Kidney tubule cell (primary cell): Measurements from ENCODE around the gene TUBA1C.
"Not testable (repeated sequence)": the region's sequence is repeated elsewhere in the genome, so short reads cannot be mapped to it uniquely, and the experiment has no call there.

ENCODE experiments used
- DNase-seq: peaks from one replicate; pipeline ENCODE4 v3.0.0-alpha.2; 2018; ENCODE audit warnings: low spot score

Gene TUBA1C

DNA sequence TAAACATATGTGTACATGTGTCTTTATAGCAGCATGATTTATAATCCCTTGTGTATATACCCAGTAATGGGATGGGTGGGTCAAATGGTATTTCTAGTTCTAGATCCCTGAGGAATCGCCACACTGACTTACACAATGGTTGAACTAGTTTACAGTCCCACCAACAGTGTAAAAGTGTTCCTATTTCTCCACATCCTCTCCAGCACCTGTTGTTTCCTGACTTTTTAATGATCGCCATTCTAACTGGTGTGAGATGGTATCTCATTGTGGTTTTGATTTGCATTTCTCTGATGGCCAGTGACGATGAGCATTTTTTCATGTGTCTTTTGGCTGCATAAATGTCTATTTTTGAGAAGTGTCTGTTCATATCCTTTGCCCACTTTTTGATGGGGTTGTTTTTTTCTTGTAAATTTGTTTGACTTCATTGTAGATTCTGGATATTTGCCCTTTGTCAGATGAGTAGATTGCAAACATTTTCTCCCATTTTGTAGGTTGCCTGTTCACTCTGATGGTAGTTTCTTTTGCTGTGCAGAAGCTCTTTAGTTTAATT lies 45.6 kb downstream of the TUBA1C start:
- DNase-seq: not testable (repeated sequence)

- DNase-seq: no peak
These were observed 49.9 kb downstream of the TUBA1C start for GRCh38 chr12:49314811-49315210.

DNA sequence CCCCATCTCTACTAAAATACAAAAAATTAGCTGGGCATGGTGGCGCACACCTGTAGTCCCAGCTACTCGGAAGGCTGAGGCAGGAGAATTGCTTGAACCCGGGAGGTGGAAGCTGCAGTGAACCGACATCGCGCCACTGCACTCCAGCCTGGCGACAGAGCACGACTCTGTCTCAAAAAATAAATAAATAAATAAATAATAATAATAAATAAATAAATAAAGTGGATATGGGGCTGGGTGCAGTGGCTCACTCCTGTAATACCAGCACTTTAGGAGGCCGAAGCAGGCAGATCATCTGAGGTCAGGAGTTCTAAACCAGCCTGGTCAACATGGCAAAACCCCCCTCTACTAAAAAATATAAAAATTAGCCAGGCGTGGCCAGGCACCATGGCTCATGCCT lies 52.2 kb downstream of the TUBA1C start:
- not testable (repeated sequence) for DNase-seq

DNA sequence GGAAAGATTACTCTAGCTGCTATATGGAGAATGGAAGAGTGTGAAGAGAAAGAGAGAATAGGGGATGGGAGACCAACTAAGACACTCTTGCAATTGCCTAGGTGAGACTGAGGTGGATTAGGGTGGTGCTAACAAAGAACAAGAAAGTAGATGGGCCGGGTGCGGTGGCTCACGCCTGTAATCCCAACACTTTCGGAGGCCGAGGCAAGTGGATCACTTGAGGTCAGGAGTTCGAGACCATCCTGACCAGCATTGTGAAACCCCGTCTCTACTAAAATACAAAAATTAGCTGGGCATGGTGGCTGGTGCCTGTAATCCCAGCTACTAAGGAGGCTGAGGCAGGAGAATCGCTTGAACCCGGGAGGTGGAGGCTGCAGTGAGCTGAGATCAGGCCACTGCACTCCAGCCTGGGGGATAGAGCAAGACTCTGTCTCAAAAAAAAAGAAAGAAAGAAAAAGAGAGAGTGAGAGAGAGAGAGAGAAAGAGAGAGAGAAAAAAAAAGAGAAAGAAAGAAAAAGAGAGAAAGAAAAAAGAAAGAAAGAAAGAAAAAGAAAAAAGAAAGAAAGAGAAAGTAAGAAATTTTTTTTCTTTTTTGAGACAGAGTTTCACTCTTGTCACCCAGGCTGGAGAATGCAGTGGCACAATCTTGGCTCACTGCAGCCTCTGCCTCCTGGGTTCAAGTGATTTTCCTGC lies 55.7 kb downstream of the TUBA1C start:
- DNase-seq: not testable (repeated sequence)

DNA sequence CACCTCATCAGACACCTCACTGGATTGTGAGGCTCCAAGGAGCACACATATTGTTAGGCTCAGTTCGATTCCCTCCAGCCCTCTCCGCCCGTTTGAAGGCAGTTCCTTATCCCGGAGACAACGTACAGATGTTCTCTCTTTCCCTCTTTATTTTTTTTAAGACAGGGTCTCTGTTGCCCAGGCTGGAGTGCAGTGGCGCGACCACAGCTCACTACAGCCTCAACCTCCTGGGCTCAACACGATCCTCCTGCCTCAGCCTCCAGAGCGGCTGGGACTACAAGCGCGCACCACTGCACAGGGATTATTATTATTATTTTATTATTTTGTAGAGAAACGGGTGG lies 57.5 kb downstream of the TUBA1C start:
- DNase-seq: no peak

DNA sequence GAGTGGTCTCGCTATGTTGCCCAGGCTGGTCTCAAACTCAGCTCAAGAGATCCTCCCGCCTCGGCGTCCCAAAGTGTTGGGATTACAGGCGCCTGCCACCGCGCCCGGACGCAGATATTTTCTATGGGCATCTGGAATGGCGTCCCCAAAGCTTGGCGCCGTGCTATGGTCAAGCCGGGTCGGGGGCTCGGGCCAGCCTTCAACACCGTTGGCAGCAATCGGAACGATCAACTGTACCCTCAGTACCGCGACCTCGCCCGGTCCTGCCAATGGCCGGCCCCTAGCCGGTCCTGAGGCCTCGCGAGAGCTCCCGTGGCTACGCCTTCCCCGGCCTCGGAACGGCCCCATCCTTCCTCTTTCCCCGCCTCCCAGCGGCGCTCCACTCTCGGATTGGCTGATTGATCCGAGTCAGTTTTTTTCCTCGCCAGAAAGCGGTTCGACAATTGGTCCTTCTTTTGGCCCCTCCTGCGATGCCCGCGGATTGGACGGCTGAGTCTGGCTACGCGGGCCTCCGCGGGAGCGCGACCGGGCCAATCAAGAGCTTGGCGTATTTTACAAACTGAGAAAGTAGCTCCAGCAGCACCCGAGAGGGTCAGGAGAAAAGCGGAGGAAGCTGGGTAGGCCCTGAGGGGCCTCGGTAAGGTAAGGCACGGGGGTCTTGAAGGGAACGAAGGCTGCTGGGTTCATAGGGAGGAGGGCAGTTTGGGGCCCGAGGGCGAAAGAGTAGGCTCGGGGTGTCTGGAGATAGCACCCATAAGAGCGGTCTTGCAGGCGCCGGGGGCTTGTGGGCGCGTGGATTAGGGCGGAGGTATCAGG lies 58.0 kb downstream of the TUBA1C start, which contains the start of gene TROAP:
Gene TROAP, plus strand, starts transcription at position 548 of the 816 bp plus-strand sequence. CDS start 354 bp downstream, outside the sequence.
- DNase-seq: peak; percentile 98

DNA sequence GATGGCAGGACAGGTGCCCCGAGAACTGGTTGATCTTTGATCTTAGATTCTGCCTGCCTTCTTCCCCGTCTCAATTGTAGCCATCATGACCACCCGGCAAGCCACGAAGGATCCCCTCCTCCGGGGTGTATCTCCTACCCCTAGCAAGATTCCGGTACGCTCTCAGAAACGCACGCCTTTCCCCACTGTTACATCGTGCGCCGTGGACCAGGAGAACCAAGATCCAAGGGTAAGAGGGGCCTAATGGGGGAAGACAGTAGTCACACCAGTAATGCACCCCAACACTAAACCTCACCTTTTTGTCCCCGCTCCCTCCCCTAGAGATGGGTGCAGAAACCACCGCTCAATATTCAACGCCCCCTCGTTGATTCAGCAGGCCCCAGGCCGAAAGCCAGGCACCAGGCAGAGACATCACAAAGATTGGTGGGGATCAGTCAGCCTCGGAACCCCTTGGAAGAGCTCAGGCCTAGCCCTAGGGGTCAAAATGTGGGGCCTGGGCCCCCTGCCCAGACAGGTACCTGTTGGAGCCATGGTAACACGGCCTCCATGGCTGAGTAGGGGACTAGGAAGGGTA lies 58.7 kb downstream of the TUBA1C start:
- no peak for DNase-seq
